Frontal cortex (tissue), 4 donors: Measurements from ENCODE around the gene NRXN2. TPM values are rescaled to one million over a fixed set of nuclear protein-coding genes. Genes with fewer than 3 reads are reported as not detected.

Source experiments
- DNase-seq, 2 donors: peaks; one replicate each; pipeline ENCODE4 v3.0.0; 2012; ENCODE audit warnings: low spot score in 2 of 2
- FAIRE-seq: peaks from 2 replicates; lab custom pipeline; 2012; peaks lifted over from hg19 to GRCh38; lab: Jason Lieb, UNC
- total RNA-seq: library from RNA; depleted of rRNA; stranded (reverse); fragments of >200 nt; gene quantifications from one replicate; pipeline ENCODE4 v1.2.3, GENCODE V29; 2014
- donor health status: control.
- donor health status: control.
- donor health status: control.

NRXN2 gene
- total RNA-seq, 1 donor from 2014 or later = 204 TPM

DNA sequence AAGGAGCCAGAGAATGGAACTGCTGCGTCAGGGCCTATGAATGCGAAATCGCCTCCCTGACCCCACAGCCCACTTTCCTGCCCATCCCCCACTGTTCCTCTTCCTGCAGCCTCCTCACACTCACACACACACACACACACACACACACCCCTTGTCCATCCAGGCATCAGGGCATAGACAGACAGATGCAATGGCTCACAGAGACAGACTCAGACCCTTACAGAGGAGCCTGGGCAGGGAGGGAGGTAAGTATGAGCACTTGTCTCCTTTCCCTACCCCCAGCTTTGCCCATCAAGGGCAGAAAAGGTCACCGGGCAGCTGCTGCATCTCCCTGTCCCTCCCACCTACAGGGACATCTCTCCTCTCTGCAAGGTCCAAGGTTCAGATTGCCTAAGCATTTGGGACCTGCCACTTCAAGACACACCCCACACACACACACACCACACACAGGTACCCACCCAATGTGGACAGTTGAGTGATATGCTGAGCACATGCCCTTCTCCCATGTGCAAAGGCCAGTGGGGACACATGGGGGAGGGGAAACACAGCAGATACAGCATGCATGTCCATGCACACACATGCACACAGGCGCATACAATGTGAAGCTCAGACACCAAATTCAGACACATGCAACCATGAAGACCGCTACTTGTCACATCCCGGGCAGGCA is 2.0 kb upstream of the NRXN2 start:
- DNase-seq (no peak), FAIRE-seq (no peak)

- DNase-seq = no peak
- no peak for FAIRE-seq
These were observed 1.2 kb upstream of the NRXN2 start for GRCh38 chr11:64723907-64724862.

DNA sequence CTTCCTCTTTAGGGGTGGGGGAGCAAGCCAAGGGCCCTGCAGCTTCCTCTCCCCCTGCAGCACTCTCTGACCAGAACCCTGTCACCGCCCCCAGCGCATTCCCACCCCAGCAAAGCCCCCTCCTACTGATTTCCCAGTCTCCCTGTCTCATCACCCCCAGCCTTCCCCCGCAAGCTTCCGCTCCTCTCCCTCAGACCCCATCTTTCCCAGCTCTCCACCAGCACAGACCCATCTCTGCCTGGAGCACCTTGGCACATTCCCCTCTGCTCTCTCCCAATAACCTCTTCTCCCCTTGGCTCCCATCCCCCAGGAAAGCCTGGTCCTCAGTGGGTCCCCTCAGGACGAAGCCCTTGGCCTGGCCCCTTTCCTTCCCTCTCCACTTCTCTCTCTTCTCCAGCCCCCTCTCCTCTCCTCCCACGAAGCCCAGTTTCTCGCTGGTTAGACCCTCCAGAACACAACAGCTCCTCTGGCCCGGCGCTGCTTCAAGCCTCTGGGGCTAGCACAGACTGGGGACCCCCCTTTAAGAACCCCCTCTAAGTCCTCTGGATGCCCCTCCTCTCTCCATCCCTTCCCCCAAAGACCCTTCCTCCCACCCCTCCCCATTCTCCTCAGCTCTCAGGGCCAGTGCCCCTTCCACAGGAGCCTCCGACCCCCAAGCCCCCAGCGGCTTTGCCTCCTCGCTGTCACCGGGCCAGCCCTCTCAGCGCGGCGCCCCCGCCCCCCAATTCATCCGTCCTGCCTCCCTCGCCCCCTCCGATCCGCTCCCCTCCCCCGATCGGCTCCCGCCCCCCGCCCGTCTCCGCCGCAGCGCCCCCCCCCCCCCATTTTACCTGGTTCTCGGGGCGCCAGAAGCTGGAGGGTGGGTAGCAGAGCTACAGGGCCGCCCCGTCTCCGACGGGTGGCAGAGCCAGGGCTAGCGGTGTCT is 594 bp downstream of the NRXN2 start:
- no peak for FAIRE-seq
- no peak for DNase-seq

DNA sequence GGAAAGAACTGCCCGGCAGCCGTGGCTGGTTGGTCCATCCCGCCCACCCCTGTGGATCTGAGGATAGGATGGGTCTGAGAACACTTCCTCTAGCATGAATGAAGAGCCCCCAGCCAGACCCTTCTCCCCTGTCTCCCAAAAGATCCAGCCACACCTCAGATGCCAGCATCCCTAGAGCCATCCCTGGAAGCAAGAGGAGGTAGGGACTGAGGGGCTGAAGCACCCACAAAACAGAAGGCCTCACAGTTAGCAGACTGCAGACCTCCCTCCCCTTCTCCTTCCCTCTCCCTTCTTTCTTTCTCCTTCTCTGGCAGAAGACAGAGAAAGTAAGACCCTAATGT is 1.7 kb downstream of the NRXN2 start:
- FAIRE-seq = no peak
- DNase-seq = no peak

DNA sequence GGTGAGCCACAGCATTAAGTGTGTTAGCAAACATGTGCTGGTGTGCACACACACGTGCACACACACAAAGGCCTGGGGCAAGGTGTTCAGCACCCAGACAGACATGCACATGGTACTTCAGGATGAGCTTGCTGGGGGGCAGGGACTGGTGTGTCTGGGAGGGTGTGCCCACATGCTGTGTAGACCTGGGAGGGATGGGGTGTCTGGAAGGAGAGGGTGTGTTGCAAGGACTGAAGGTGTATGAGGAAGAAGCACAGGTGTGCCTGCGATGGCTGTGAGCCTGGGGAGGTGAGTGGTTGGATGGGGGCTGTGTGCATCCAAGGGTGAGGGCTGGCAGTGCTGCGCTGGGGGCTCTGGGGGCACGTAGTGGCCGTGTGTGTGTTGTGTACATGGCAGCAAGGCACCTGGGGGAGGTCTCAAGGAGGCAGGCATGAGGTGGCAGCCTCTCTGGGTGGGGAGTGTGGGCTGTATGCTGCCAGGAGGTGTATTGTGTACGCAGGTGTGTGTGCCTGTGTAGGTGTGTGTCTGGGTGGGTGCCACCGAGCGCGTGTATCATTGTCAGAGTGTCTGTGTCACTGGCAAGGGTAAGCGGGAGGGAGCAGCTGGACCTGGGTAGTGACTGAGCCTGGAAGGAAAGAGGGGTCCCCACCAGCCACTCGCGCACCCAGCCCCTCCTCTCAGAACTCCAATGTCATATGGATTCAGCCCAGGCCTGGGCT is 2.2 kb downstream of the NRXN2 start:
- DNase-seq (no peak), FAIRE-seq (no peak)

DNA sequence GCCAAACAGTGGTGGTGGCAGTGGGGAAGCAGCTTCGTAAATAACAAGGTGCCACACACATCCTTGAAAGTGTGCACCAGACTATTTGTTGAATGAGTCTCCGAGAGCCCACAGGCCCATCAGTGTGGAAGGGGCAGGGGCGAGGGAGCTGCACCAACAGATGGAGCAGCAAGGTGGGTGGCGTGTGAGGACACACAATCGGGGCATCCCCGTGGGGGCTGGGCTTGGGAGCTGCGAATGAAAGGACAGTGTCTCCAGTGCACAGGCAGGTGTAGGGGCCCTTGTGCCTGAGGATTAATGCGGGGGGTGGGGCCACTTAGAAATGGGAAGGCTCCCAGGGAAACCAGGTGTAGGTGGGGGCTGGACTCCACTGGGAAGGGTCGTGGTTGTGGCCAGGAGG is 2.8 kb downstream of the NRXN2 start:
- FAIRE-seq = no peak
- no peak for DNase-seq

- DNase-seq (no peak), FAIRE-seq (no peak)
These were observed 3.6 kb downstream of the NRXN2 start for GRCh38 chr11:64719406-64719805.

DNA sequence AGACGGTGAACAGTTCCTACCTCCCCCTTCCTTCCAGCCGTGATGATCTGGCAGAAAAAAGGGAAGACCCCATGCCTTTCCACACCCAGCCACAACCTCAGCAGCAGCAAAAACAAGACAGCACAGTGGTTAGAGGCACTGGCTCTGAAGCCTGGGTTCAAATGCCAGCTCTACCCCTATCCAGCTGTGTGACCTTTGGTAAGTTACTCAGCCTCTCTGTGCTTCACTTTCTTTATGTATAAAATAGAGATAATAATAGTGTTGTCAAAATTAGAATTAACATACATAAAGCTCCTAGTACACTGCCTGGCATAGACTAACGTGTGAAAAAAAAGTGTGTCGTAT is 4.2 kb downstream of the NRXN2 start:
- DNase-seq = no peak
- FAIRE-seq = no peak

DNA sequence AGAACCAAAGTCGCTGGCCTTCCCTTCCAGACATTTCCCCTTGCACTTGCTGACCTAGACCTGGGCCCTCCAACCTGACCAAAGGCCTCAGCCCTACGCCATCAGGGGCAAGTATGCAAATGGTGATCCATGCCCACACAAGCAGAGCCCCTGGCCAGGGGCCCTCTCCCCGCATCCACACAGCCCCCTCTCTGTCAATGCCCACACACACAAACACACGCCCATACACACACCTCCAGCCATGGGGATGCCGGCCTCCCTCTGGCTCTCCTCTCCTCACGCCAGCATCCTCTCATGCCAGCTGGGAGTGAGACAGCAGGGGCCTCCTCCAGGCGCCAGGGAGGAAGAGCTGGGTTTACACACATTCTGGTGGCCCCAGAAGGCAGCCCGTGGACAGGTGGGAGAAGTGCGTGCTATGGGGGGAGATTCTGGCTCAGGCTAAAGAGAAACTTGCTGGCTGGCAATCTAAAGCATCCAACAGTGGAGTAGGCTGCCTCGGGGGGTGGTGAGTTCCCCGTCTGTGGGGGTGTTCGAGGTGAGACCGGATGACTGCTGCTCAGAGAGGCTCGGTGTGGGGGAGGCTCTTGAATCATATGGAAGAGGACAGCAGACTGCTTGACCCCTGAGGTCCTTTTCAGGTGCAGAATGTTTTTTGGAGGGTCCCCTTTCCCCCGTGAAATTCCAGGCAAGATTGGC is 4.8 kb downstream of the NRXN2 start:
- no peak for FAIRE-seq

GRCh38 chr11:64717268-64717578 is 5.8 kb downstream of the NRXN2 start:
- DNase-seq (no peak), FAIRE-seq (no peak)

More for the DNA sequence above, 4.8 kb downstream of the NRXN2 start:
- no peak for DNase-seq

DNA sequence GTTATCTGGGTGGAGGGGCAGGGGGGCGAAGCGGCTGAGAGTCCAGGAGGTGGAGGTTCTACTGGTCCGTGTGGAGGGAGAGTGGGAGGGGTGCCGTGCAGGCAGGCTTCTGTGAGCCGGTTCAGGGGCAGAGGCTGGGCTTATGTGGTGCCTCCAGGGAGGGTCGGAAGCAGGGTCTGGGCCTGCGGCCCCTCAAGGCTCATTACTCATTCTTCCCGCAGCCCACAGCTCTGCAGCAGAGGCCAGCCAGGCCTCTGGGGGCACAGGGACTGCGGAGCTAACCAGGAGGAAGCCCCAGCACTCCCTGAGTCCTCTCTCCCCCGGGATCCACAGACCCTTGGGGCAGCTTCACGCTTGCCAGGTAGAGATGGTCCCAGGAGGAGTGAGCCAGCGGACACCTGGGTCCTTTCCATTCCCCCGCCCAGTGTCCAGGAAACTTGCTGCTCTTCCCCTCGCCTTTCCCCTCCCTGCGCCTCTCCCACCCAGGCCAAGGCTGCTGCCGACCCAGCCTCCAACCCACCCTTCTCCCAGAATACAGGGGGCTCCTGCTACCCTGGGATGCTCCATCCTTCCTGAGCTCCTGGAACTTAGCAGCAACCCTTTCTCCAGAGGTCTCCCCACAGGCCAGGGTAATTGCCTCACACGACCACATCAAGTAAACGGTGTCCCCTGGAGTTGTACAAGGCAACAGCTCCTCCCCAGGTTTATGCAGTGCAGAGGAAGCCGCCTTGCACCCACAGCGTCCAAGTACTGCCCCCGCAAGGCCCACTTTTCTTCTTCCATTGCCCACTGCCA is 6.3 kb downstream of the NRXN2 start:
- DNase-seq = no peak
- FAIRE-seq = no peak

DNA sequence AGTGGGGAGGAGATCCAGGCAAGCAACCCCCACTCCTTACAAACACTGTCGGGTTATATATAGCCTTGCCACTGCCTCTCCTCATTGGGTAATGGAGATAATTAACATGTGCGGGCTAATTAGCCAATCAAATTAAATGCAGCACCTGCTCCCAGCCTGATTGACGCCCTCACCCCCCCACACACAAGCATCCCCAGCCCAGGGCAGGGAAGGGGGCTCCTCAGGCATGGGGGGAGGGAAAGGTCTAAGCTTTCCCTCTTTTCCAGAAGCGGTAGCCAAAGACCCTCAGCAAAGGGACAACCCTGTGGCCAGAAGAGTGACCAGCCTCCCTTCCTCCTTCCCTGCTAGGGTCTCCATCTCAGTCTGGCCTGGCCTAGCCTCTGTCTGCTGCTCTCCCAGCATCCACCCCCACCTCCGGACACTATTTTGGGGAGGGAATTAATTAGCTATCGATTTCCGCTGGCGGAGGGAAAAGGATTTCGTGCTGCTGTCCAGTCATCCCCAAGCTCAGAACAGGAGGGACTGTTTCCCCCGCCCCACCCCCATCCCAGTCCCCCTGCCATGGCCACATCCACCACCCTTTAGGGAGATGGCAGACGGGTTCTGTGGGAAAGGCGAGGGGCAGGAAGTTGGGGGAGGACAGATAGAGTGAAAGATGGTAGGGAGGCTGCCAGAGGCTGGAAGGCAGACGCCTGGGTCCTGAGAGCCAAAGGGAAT is 7.1 kb downstream of the NRXN2 start:
- DNase-seq (no peak), FAIRE-seq (no peak)

- FAIRE-seq = no peak
These were observed 7.9 kb downstream of the NRXN2 start for GRCh38 chr11:64715110-64715509.

DNA sequence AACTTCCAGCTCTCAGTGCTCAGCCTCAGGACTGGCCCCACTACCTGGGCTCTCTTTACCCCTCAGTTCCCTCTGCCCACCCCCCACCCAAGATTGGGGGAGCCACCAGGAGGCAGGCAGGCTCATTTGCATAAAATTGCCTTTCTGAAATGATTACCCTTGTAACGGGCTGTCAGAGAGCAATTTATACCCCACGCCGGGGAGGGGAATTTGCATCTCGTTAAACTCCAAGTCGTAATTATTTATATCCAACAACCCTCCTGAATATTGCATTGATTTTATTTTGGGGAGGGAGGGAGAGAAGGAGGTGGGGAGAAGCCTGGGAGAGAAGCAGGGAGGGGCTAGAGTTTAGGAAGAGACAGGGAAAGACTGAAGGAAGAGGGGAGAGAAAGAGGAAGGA is 8.3 kb downstream of the NRXN2 start:
- FAIRE-seq = no peak
- no peak for DNase-seq

More at GRCh38 chr11:64715110-64715509, 7.9 kb downstream of the NRXN2 start:
- DNase-seq = no peak

- DNase-seq = no peak
- FAIRE-seq = no peak
These were observed 9.1 kb downstream of the NRXN2 start for GRCh38 chr11:64713781-64714363.

DNA sequence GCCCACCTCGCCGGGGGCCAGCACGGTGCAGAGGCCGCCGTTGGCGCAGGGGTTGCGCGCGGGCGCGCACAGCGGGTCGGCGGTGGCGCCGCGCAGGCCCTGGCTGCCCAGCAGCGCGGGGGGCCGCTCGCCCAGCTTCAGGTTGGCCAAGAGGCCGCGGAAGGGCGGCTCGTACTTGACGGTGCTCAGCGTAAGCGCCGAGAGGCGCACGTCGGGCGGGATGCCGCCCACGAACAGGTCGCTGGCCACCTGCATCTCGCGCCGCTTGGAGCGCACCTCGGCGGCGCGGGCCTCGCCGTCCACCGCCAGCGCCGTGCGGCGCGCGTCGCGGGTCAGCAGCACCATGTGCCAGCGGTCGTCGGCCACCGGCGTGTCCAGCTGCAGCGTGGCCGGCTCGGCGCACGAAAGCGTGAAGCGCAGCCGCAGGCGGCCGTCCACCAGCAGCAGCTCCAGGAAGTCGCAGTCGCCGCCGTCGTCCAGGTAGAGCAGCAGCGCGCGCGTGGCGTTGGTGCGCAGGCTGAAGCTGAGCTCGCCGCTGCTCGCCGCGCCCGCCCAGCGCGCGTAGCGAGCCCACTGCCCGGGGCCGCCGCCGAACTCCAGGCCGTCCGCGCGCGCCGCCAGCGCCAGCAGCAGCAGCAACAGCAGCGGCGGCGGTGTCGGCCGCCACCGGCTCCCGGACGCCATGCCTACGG is 9.8 kb downstream of the NRXN2 start:
- DNase-seq (no peak), FAIRE-seq (no peak)

DNA sequence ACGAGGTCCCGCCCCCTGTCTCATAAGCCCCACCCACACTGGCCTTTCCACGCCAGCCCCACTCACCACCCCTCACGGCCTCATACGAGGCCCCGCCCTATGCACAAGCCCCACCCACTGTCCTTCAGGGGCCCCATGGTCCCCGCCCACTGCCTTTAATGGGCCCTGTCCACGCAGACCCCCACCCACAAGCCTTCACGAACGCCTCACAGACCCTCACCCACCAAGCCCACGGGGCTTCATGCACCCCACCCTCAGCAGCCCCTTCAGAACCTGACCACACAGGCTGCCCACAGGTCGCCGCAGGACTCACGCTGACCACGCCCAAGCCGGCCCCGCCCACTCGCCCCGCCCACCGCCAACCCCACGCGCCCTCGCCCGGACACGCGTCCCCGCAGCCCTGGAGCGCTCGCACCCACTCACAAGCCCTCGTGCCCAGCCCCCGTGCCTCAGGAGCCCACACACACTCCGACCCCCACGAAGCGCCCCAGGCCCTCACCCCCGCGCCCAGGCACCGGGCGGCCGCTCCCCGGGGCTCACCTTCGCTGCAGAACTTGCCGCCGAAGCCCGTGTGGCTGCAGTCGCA is 10.5 kb downstream of the NRXN2 start:
- DNase-seq (no peak), FAIRE-seq (no peak)
